Stimulated activated CD4-positive, alpha-beta T cell treated with anti-CD3 and anti-CD28 coated beads, Interleukin-4, amount 100 ng/mL, for 4 hours (primary cell): ENCODE results near the gene CHCHD1.
"Not testable (repeated sequence)": the region's sequence is repeated elsewhere in the genome, so short reads cannot be mapped to it uniquely, and the experiment has no call there.

Experiments
- DNase-seq, 2 experiments: peaks; one replicate each; pipeline ENCODE4 v3.0.0-alpha.2; 2020

Gene CHCHD1

DNA sequence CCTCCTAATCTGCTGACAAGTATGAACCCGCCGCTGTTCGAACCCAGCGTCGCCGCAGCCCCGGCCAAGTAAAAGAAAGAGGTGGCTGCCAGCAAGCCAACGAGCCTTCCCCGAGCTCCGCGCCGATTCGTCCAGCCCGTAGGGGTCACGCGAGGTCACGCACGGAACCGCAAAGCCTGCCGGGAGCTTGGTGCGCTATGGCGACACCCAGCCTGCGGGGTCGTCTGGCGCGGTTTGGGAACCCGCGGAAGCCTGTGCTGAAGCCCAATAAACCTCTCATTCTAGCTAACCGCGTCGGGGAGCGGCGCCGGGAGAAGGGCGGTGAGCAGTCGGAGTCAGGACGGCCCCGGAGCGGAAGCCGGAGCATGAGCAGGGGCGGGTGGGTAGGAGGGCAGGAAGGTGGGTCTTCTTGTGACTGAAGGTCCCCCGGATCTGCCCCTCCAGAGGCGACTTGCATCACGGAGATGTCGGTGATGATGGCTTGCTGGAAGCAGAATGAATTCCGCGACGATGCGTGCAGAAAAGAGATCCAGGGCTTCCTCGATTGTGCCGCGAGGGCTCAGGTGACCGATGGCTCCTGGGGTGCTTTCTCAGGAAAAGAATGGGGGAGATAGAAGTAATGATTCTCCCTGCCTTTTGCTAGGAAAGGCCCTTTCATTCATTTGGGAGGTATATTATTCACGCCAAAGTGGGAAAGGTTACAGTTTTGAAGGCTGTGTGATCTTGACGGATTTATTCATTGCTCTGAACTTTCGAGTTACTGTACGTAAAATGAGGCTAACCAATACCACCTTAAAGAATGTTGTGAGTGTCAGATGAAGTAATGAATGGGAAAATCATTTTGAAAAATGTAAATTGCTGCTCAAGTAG, at the start of gene CHCHD1:
Gene CHCHD1 (plus strand): TSS at position 170 of the 870 bp plus-strand sequence. CDS start 28 bp downstream, at position 198.
- DNase-seq: peak; percentile 87 to 90

DNA sequence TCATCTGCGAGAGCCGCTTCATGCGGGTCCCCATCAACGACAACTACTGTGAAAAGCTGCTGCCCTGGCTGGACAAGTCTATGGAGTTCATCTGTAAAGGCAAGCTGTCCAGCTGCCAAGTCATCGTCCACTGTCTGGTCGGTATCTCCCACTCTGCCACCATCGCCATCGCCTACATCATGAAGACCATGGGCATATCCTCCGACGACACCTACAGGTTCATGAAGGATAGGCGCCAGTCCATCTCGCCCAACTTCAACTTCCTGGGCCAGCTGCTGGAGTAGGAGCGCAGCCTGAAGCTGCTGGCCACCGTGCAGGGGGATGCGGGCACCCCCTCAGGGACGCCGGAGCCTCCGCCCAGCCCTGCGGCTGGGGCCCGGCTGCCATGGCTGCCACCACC, 49.4 kb upstream of the CHCHD1 start:
- no peak for DNase-seq

GRCh38 chr10:73732931-73733623, 48.8 kb upstream of the CHCHD1 start:
- no peak for DNase-seq

- no peak for DNase-seq
Measured at GRCh38 chr10:73734028-73734720, 47.7 kb upstream of the CHCHD1 start.

DNA sequence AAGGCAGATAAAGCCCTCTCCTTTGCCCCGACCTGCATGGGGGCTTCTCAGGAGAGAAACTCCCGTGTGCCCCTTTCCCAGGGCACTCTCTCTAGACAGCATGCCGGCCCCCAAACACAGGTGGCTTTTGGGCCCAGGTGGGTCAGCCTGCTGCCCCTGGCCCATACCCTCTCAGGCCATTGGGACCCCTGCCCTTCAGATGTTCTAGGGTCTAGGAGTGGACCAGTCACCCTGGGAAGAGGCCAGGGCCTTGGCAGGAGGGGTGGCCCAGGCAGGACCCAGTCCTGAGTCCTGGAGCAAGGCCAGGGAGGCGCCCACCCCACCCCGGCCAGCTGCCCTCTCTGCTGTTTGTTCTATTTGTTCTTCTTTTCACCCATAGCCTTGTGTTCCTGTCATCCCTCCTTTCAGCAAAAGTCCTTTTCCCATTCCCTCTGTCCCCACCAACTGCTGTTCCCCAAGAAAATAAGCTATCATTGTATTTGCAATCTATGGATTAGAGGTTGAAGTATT, 47.0 kb upstream of the CHCHD1 start:
- DNase-seq: no peak

- not testable (repeated sequence) for DNase-seq
Measured at GRCh38 chr10:73740501-73741254, 41.2 kb upstream of the CHCHD1 start.

GRCh38 chr10:73742454-73742734, 39.5 kb upstream of the CHCHD1 start:
- no peak for DNase-seq

GRCh38 chr10:73743327-73743904, 38.4 kb upstream of the CHCHD1 start:
- no peak for DNase-seq

DNA sequence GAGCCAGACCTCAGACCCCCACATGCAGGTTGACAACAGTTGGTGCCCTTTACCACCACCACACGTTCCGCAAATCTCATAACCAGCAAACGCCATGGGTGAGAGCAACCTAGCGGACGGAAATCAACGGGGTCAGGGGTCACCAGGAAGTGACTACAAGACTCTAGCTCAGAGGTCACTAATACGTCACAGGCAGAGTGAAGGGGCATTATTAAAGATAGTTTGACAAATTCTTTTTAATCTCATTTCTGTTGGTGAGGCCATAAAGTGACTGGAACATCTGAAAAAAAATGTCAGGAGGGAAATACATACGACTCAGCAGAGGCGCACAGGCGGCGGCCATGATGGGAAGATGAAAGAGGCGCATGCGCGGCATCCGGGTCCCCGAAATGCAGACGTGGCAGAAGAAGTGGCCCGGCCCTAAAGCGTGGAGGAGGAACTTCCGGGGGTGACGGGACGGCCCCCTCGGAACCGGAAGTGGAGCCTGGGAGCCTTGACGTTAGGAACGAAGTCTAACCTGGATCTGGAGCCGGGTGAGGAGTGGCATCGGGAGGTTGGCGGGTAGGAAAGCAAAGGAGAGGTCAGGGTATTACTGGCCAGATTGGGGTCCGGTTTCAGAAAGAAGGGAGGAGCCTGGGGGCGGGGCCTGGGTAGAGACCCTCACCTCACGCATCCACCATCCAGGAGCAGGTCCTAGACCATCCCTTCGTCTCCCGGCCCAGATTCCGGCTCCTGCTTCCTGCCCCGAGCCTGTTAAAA, 37.8 kb upstream of the CHCHD1 start, which contains the start of gene SEC24C:
Gene SEC24C (plus strand): TSS at position 468 of the 759 bp plus-strand sequence. CDS start 2,461 bp downstream, outside the sequence.
- peak; percentile 91 to 94 for DNase-seq

DNA sequence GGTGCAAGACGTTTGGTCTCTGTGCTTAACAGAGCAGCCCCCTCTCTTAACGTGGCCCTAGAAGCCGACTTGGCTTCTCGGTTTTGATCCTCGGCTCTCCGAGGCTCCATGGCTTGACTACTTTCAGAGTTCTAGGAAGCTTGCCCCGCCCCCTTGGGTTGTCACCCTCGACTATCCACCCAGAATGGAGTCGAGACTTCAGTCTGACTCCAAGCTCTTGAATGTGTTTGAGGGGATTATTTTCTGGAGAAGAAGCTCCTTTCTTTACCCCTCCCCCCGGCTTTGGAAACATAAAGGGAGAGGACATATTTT, 37.2 kb upstream of the CHCHD1 start:
- peak; percentile 51 to 54 for DNase-seq

- DNase-seq: no peak
Measured at GRCh38 chr10:73746721-73747120, 35.1 kb upstream of the CHCHD1 start.

- no peak for DNase-seq
Measured at GRCh38 chr10:73750819-73751218, 31.0 kb upstream of the CHCHD1 start.

DNA sequence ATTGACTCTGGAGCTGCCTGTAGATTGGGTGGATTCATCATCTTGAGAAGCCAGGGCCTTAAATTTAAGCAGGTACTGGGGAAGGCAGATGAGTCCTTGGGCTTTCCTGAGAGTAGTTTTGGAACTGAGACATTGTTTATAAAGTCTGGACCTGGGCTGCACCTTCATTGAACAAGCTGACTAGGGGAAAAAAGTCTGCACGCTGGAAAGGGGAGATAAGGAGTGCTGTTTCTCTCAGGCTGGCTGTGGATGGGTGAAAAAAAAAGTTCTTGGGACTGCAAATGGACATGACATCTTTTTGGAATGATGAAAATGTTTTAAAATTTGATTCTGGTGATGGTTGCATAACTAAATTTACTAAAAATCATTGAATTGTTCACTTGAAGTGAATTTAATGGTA, 25.7 kb upstream of the CHCHD1 start:
- DNase-seq: no peak

- no peak for DNase-seq
Measured at GRCh38 chr10:73758704-73759511, 22.9 kb upstream of the CHCHD1 start.

DNA sequence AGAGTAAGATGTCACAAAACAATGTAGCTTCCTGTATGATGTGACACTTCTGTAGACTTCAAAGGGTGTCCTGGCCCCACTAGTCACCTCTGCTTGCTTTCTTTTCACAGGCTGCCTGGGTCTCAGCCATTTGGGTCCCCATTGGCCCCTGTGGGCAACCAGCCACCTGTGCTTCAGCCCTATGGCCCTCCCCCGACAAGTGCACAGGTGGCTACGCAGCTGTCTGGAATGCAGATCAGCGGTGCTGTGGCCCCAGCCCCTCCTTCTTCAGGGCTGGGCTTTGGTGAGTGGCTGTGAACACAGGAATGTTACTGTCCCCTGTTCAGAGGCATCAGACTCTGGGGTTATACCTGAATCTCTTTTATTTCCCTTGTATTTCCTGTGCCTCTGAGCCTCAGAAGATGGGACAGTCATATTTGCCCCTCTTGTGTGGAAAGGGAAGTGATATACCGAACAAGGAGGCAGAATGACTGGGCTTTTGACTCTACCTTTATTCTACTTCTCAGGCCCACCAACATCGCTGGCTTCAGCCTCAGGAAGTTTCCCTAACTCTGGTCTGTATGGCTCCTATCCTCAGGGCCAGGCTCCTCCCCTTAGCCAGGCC, 22.2 kb upstream of the CHCHD1 start:
- no peak for DNase-seq

- no peak for DNase-seq
Measured at GRCh38 chr10:73761781-73762180, 20.1 kb upstream of the CHCHD1 start.

GRCh38 chr10:73762915-73763314, 18.9 kb upstream of the CHCHD1 start:
- DNase-seq: no peak

DNA sequence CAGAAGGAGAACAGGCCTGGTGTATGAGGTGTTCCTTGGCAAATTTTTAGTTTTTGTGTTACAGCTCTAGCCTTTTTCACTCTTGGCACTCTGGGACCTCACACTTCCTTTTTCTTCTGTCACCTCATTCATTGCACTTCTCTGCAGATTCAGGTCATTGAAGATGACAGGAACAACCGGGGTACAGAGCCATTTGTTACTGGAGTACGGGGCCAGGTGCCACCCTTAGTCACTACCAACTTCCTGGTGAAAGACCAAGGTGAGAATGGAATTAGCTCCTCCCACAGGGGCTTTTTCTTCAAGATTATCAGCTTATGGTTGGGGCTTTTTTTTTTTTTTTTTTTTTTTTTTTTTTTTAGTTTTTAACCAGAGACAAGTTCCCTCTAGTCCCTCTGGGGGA, 18.5 kb upstream of the CHCHD1 start:
- DNase-seq: no peak

GRCh38 chr10:73765066-73765465, 16.8 kb upstream of the CHCHD1 start:
- no peak for DNase-seq

- peak; percentile 57 to 65 for DNase-seq
Measured at GRCh38 chr10:73768881-73769280, 13.0 kb upstream of the CHCHD1 start.
